Hippocampal formation (tissue), 2 donors: Measurements from ENCODE around the gene CCDC191.

Source experiments
- DNase-seq, 2 donors: peaks; one replicate each; lab custom pipeline; 2025; lab: John Stamatoyannopoulos, UW

CCDC191 gene, protein sequence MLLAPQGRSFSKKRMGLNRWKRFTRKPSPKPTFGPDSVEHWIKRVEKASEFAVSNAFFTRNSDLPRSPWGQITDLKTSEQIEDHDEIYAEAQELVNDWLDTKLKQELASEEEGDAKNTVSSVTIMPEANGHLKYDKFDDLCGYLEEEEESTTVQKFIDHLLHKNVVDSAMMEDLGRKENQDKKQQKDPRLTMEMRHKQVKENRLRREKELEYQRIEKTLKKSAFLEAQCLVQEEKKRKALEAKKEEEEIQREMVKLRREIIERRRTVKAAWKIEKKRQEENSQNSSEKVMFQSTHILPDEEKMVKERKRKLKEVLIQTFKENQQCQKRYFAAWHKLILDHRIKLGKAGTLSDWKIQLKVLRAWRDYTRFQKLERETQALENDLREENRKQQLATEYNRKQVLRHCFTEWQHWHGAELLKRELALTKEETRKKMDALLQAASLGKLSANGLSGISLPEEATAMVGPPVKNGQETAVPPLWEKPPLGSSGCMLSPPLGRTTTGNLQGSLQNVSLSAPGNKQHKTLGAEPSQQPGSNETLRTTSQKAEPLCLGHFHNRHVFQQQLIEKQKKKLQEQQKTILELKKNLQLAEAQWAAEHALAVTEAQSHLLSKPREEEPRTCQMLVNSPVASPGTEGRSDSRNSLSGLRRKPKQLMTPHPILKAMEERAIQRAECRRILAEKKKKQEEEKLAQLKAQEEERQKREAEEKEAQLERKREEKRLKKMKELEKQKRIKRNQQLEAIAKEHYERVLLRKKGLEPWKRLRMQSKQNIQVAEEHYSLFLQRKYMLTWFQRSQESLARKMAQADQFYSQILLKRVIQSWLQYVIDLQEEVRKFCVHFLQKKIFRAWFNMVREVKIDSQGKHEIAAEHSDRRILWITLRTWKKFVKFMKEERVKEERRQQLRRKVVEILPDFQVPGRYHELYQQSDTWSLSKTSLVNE

DNA sequence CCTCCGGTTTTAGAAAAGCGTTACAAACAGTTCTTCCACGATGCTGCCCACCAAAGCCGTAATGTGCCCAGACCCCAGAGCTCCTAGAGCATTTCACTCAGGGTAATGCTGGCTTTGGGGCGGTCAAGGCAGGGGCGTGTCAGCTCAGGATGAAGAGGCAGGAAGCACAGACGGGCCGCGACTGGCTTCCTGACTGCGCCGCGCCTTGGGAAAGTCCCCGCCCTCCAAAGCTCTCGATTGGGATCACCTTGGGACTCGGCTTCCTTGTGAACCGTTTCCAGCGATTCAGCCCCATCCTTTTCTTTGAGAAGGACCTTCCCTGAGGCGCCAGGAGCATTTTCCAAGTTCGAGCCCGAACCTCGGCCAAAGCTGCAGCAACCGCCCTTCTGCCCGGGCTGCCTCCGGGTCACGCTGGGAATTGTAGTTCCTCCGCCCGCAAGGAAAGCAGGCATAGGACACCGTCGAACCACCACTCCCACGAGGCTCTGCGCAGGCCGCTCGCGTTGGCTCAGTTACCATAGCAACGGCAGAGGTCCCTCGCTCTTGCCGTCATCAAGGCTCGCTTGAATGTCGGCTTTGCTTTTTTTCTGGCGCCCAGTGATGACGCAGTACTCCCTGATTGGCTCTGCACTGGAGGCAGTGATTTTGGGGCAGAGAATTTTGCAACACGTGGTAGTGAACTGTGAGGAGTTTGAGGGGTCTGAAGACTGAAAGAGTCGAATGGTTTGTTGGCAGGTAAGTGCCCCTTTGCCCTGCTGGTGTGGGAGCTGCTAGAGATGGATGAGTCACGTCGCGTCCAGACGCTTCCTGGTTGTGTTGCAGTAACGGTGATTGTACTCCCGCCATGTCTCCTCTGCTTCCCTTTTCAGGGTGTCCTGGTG is at the start of gene CCDC191, which contains the start of gene QTRT2:
Gene CCDC191, minus strand, starts transcription at position 397 of the 881 bp plus-strand sequence. Its CDS starts 60 bp downstream, at position 337.
Gene QTRT2, plus strand, starts transcription at position 608 of the 881 bp plus-strand sequence. CDS start 8,521 bp downstream, outside the sequence.
- DNase-seq, result peak; percentile 99

DNA sequence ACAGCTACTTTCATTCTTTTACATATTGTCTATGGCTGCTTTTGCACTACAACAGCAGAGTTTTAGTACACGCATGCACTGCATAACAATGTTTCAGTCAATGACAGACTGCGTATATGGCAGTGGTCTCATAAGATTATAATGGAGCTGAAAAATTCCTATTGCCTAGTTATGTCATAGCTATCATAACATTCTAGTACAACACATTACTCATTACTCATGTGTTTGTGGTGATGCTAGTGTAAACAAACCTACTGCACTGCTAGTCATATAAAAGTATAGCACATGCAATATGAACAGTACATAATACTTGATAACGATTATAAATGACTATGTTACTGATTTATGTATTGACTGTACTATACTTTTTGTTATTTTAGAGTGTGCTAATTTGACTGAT is 48.1 kb upstream of the CCDC191 start:
- no peak for DNase-seq

- no peak for DNase-seq
These were observed 47.5 kb upstream of the CCDC191 start for GRCh38 chr3:114103858-114104257.

GRCh38 chr3:114103181-114103580 is 46.9 kb upstream of the CCDC191 start:
- DNase-seq, result no peak

DNA sequence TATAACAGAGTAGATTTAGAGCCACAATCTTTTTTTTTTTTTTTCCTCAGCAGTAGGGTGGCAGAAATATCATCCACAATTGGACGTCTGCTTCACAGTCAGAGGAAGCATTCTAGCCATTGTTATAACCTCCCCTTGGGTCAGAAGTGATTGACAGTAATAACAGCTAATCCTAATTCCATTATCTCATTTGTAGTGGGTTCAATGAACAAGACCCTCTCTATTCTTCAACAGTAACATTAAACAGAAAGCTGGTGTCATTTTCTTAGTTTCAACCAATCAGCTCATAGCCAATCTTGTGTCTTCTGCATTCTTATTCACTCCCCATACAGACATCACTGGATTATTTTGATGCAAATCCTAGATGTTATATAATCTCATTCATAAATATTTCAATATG is 44.8 kb upstream of the CCDC191 start:
- no peak for DNase-seq

- no peak for DNase-seq
These were observed 39.5 kb upstream of the CCDC191 start for GRCh38 chr3:114095796-114096195.

DNA sequence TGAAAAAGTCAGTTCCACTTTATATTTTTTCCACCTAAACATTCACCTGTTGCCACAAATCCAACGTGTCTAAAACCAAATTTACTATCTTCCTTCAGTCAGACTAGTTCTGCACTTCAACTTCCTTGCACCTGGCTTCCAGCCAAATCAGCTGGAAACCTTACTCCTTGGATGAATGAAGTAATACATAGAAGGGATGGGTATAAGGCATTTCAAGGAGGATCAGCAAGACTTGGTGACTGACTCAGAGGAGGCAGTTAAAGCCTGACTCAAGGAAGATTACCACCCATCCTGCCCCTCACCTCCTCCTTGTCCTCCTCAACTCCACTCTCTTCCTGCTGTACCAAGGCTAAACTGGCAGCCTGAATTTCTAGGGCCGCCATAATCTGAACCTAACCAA is 37.3 kb upstream of the CCDC191 start:
- DNase-seq, result no peak

- DNase-seq, result no peak
These were observed 36.7 kb upstream of the CCDC191 start for GRCh38 chr3:114093016-114093380.

- DNase-seq, result no peak
These were observed 36.1 kb upstream of the CCDC191 start for GRCh38 chr3:114092151-114093015.

DNA sequence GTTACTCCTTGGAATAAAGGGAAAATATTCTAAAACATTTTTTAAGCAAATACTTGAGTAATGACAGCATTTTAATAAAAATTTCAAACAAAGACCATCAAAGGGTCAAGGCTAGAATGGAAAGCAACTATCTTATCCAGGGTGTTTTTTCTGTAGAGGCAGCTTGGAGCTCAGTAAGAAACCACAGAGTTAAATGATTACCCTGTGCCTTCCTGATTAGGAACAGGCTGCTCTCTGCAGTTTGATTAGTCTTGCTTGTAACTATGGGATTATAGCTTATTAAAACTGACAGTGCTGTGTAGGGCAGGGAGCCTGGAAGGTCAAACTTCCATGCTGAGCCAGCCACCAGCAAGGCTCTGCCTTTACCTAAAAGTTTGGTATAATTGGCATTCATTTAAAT is 33.3 kb upstream of the CCDC191 start:
- no peak for DNase-seq

DNA sequence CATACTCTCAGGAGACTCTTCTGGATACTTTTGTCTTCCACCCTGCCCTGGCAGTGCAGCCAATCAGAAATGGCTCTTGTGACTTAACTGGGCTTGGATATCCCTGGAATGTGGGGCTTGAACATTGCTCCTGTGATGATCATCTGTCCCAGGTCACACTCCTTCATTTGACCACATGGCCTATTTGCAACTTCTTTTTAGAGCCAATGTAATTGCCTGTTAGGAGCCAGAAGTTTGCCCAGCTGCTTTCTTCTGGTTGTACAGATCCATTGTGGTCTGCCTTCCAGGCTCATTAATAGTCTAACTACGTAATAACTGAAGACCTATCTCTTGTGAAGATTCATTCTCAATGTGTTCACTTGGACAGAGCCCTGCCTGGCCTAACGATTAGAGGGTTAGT is 30.0 kb upstream of the CCDC191 start:
- no peak for DNase-seq

DNA sequence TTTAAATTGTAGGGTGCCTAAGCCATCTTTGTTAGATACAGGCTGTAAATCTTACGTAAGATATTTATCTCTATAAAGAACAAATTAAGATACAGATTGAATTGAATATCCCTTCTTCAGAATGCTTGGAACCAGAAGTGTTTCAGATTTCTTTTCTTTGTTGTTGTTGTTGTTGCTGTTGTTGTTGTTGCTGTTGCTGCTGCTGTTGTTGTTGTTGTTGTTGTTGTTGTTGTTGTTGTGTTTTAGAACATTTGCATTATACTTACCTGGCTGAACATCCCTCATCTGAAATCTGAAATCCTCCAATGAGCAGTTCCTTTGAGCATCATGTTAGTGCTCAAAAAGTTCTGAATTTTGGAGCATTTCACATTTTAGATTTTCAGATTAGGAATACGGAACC is 26.8 kb upstream of the CCDC191 start:
- no peak for DNase-seq

GRCh38 chr3:114081037-114081436 is 24.7 kb upstream of the CCDC191 start:
- no peak for DNase-seq

- DNase-seq, result no peak
These were observed 23.9 kb upstream of the CCDC191 start for GRCh38 chr3:114080201-114080600.

GRCh38 chr3:114079761-114080160 is 23.4 kb upstream of the CCDC191 start:
- DNase-seq, result no peak

DNA sequence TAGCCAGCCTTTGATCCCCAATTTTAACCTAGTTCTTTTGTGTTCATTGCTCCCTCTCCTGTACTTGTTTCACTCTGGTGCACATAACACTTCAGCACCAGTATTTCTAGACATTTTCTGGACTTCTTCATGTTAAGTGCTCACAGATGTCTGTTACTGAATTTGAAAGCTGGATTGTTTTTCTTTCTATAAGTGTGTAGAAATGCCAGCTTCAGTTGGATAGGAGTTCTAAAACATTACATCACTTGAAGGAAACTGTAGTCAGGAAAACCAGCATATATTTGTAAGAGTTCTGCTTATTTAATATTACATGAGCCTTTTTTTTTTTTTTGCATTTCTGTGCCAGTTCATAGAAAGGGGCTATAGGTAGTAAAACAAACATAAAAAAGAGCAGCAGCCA is 21.8 kb upstream of the CCDC191 start:
- DNase-seq, result no peak

DNA sequence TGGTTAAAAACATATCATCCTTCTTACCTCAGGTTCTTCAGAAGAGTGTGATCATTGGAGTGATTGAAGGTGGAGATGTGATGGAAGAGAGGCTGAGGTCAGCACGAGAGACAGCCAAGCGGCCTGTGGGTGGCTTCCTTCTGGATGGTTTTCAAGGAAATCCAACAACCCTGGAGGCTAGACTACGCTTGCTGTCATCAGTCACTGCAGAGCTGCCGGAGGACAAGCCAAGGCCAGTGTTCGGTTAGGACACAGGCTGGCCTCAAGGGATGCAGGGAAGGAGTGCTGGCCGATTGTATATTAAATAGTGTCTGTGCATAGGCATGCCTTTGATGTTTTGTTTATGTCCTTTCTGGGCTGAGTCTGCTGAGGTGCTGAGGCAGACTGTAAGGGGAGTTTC is 20.4 kb upstream of the CCDC191 start:
- DNase-seq, result no peak

GRCh38 chr3:114071786-114072185 is 15.5 kb upstream of the CCDC191 start:
- DNase-seq, result no peak

GRCh38 chr3:114068336-114068735 is 12.0 kb upstream of the CCDC191 start:
- DNase-seq, result no peak

DNA sequence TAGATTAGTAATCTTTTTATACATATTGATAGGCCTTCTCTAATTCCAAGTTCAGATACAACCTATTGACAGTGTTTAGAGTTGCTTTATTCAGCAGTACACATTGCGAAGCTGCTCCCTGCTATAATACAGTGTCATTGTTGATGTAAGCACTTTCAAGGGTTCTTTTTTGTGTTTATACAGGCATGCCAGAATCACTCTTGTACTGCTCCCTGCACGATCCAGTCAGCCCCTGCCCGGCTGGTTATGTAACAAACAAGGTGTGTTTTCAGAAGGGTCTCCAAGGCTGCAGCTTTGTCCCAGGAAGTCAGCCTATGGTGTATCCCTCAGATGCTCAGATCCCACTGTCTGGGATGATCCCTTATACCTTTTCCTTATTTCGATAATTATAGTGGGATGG is 11.5 kb upstream of the CCDC191 start:
- DNase-seq, result no peak
